NCI-H2171 treated with DMSO at 0.1 percent for 48 hours (cell line): ENCODE measurements around the gene FAM120A.

Source experiments
- DNase-seq: peaks from one replicate; lab custom pipeline; 2025; lab: John Stamatoyannopoulos, UW

The FAM120A gene

DNA sequence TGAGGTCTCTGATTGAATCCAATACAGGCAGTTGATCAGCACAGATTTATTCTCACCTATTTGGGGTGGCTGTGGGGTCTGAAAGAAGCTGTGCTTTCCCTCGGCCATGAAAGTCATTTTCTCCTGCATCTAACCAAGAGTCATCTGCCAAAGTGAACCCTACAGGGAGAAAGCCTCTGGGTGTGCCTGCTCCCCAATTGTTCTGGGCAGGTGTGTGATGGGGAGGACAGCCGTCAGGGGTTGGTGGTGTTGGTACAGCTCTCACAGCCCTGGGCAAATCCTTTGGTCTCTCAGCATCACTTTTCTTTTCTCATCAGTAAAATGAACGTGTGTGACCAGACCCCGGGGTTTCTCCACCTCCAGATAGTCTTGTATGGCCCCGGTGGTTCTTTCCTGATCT lies 127.4 kb downstream of the FAM120A start:
- no peak for DNase-seq

DNA sequence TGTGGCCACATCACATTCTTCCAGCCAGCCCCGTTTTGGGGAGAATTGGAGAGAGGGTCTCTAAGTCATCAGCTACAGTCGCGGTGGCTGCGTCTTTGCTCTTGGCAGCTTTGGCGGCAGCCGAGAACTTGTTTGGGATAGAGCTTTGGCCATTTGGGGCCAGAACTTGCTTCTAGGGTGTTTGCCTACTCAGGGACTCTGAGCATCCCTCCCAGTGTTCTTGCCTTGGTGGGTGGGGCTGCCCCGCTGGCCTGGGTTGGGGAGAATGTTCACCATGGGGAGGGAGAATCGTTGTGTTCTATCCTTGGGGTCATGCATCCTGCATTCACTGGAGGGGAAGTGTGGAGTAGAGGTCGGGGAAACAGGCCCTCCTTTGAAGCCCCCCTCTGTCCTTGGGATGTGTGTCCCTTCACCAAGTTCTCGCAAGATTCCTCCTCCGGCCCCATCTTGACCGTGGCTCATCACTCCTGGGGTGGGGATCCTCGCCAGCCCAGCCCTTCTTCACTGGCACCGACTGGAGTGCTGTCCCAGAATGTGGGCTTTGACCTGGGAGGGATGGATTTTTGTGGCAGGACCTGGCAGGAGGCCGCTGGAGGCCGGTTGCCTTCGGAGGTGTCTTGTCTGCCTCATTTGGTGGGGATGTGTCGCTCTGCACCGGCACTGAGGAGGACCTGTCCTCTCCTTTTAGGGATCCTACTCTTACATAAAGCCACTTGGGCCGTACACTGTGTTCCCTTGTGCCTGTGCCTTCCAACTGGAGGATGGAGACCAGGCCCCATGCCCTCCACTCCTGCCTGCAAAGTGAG lies 128.4 kb downstream of the FAM120A start:
- no peak for DNase-seq

DNA sequence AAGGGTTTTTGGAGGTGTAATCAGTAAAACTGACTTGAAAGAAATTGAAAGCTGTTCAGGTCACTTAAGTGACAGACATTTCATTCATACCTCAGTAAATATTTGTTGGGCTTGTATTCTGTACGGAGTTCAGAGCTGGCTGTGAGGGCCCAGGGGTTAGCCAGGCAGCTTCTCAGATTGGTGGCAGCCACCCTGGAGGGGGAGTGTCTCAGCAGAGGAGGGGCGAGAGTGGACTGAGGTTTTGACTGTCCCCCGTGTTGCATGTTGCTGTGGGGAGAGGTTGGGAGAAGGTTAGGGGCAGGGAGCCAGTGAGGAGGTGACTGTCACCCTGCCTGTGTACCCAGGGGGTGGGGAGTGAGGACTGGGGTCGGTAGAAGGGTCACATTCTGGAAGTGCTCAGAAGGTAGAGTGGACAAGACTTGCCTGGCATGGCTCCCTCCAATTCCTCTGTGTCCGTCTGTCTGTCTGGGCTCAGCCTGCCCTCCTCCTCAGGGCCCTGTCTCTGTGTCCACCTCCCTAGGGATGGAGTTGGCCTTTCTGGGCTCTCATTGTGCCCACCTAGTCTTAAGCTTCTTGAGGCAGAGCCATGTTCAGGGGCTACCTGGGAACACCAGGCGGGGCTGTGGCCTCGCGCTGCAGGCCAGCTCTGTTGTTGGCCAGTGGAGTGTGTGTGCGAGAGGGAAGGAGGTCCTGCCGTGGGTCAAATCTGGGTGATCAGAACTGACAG lies 129.3 kb downstream of the FAM120A start:
- DNase-seq = no peak

DNA sequence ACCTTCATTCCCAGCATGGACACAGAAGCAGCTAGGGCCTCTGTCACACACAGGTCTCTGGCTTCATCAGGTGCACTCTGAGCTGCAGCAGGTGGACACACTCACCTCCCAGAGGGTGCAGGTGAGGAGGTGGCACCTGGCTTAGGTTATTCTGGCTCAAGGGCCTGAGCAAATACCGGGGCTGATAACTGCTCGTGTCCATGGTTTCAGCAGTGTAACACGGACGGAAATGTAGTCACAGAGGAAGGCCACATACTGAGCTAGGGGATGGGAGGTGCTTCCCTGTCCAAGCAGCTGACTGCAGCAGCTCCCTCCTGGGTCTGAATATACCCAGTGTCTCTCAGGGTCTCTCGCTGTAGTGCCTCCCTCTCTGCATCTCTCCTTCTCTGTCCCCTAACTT lies 130.6 kb downstream of the FAM120A start:
- DNase-seq = no peak

DNA sequence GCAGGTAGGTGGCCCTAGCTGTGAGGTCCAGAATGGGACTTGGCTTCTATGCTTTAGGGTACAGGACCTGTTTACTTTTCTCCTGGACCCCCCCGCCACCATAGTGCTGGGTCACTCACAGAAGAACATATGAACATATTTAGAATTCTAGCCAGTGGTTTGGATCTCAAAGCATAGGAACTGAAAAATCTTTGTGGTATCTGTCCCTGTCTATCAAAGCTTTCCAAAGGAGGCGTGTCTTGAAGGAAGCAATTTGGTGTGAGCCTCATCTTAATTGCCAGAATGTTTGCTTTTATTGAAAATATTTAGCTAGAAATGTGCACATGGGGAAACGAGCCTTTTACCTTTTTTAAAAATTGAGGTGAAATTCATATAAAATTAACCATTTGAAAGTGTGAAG lies 131.1 kb downstream of the FAM120A start:
- no peak for DNase-seq

DNA sequence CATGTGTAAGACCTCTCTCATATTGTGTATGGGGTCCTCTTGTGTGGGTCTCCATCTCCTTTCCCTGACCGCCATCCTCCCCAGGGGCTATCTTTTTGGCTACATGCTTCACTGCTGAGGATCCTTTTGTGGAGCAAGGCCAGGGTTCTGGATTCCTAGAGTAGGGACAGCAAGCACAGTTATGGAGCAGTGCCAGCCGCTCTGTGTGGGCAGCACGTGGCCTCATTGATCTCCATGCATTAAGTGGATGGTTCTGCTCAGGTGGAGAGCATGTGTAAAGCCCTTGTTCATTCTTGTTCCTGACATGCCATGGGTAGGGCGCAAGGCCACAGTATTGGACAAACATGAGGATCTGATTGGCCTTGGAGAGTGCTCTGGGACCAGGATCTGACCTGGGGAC lies 133.8 kb downstream of the FAM120A start:
- DNase-seq = no peak

DNA sequence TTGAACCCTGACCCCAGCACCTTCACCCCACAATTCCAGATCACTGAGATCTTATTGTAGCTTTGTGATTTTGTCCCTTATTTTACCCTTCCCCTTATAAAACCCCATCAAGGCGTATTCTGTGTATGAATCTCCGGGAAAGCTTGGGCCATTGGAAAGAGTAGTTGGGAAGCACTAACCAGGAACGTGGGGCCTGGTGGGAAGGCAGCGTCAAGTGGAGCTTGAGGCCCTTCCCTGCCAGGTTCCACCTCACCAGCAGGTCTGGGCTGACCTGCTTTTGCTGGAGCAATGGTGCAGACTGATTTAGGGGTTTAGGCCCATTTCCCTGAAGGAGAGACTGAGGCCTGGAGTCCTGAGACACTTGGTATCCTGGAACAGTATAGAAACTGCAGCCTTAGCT lies 134.2 kb downstream of the FAM120A start:
- DNase-seq = no peak

DNA sequence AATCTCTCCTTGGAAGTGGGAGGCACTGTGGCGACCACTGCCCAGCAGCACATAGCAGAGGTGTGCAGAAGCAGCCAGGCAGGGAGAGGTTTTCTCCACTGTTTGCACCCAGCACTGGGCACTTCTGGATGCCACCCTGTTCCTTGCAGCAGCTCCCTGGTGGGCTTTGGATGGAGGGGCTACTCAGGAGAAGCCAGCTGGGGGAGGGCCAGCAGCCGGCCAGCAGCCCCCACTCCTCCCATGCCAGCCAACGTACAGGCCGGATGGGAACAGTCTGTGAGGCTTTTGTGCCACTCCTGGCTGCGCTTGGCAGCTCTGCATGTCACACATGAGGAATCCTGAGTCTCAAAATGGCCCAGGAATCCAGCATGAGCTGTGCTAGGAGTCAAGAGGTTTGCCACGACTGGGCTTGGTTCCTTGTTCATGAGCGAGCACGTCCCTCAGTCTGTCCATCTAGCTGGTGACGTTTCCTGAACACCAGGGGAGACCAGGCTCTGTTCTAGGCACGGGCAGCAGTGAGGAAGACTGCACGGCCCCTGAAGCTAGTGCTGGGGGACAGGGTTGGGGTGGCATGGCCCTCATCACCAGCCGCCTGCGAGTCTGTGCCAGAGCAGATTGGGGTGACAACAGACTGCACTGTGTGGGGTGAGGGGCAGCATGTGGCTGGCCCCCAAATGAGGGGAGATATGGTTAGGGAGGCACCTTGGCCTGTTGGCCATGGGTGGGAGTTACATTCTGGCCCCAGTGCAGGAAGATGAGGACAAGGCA lies 135.0 kb downstream of the FAM120A start:
- DNase-seq = no peak

DNA sequence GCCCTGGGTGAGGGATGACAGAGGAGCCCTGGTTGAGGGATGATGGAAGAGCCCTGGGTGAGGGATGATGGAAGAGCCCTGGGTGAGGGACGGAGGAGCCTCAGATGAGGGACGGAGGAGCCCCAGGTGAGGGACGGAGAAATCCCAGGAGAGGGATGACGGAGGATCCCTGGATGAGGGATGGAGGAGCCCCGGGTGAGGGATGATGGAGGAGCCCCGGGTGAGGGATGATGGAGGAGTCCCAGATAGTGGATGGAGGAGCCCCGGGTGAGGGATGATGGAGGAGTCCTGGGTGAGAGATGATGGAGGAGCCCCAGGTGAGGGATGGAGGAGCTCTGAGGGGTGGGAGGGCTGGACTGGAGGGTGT lies 135.8 kb downstream of the FAM120A start:
- DNase-seq = no peak

DNA sequence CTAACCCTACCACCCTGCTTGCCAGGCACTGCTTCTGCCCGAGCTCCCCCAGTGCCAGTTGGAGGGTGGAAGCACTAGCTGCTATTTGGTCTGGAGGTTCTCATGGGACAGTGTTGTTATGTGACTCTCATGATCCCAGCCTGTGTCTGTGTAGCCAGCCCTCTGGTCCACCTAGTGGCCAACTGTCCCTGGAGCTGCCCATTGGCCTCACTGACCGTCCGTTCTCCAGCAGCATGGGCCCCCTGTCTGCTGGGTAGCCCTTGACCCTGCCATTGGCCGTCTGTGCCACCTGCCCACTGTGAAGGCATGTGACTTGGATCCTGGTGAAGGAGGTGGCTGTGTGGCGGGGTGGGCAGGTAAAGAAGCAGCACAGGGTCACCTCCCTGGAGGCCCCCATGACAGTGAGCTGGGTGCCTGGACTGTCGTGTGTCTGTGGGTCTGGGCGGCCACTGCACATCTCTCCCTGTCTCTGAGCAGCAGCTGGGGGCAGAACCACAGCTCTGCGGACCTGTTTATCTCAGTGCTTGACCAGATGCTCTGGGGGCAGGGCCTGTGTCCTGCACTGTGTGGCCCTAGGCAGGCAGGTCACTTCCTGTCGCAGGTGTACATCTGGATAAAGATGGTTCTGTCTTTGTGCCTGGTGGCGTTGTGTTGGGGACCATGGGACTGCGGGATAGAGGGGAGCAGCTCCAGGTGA lies 136.3 kb downstream of the FAM120A start:
- no peak for DNase-seq

DNA sequence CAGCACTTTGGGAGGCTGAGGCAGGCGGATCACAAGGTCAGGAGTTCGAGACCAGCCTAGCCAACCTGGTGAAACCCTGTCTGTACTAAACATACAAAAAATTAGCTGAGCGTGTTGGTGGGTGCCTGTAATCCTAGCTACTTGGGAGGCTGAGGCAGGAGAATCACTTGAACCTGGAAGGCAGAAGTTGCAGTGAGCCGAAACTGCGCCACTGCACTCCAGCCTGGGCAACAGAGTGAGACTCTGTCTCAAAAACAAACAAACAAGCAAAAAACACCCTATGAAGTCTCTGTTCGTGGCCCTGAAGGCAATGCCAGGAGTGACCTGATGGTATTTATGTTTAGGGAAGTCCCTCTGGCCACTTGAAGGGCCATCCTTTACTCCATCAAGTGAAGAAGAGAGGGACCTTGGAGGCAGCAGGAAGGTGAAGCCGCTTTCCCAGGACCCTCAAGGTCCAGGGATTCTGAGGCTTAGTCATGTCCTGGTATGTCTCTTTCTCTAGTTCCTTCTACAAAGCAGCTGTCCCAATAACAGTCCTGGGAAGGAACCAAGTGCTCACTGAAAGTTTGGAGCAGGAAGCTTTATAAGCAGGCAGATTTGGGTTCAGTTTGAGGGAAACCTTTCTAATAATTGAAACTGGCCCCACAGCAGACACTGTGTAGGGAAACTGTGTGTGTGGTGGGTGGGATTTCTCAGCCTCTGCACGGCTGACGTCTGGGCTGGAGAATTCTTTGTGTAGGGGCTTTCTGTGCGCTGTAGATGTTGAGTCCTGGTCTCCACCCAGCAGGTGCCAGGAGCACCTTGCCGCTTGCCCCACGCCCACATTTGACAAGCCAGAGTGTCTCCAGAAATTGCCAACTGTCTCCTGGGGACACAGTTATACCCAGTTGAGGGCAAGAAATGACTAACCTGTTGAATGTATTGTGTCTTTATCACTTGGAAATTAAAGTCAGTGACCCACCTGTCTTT lies 137.4 kb downstream of the FAM120A start:
- no peak for DNase-seq

DNA sequence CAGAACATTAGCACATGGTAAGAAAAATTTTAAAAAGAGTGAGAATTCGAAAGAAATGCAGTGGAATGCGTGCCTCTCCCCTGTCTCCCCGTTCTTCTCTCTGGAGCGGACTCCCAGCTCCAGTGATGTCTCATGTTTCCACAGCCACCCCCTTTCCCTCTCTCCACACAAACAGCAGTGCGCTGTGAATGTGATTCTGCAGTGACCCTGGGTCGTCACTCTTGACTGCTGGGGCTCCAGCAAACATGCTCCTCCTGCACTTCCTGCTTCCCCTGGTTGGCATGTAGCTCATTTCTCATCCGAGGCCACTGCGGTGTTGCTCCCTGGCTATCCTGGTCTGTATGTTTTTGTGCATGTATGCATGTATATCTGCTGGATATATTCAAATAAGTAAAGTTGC lies 138.2 kb downstream of the FAM120A start:
- DNase-seq = no peak

DNA sequence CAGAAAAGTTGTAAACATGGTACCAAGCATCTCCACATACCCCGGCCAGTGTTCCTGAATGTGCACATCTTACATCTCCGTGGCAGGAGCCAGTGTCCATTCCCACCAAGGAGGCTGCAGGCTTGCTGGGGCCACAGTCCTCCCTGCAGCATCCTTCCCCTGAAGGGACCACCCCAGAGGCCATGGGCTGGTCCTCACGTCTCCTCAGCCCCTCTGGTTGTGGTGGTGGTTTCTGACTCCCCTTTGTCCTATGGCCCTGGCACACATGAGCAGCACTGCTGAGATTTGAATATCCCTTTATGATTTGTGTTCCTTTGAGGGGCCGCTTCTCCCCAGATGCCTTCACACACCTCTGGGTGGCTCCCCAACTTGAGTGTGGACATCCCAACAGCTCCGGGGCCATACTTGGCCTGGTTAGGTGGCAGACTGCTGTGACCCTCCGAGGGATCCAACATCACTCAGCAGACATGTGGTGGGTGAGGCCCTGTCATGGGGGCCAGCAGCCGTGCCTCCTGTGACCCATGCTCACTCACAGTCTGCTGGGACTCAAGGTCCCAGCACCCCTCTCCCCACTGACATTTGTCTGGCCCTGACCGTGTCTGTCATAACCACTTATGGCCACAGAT lies 139.2 kb downstream of the FAM120A start:
- no peak for DNase-seq

DNA sequence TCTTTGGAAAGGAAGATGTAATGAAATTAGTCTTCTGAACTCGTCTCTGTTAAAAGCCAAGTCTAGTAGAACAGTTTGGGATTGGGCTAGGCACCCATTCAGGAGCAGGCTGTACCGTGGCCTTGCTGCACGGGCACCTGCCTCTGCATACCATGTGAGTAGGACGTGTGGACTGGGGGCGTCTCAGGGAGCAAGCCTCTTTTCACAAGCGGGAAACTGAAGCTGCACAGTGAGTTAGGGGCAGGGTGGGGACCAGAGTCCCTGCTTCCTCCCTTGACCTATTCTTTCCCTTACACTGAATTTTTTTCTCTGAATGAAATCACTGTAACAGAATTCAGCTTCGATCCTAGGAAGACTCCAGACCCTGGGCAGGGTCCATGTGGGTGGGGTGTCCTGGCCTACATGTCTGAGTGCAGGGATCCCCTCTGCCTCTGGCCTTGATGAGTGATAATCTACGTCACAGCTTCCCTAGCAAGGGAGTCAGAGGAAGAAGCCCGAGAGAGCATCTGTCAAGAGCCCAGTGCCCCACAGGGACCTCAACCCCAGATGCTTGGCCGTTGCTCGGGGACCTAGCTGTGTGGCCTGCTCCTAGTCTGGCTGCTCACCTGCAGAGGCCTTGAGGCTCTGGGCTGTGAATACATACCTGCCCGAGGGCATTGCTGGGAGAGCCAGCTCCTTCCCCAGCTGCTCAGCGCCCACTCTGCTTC lies 140.0 kb downstream of the FAM120A start:
- no peak for DNase-seq

DNA sequence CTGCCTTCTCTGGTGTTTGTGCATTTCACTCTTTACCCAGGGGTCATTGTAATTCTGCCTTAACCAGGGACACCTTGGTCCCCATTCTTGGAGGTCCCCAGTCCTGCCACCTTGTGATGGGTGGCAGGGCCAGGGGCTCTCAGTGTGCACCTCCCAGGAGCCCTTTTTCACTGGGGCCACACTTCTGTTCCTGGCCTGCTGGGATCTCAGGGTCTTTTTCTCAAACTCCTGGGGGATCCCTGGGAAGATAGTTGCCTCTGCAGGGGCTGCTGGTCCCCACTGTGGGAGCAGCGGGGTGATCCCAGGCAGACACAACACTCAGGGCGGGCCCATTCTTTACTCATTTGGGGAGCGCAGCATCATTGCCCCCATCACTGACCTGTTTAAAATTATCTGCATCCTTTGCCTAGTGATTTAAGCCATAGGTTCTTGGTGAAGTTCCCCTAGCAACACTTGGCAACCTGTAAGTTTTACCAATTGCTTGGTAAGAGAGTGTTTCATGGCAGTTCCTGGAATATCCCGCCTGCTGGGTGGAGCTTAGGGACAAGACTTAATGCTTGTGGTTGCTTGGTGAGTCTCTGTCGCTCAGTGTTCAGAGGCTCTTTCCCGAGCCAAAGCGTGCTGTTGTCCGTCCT lies 140.6 kb downstream of the FAM120A start:
- DNase-seq = no peak

DNA sequence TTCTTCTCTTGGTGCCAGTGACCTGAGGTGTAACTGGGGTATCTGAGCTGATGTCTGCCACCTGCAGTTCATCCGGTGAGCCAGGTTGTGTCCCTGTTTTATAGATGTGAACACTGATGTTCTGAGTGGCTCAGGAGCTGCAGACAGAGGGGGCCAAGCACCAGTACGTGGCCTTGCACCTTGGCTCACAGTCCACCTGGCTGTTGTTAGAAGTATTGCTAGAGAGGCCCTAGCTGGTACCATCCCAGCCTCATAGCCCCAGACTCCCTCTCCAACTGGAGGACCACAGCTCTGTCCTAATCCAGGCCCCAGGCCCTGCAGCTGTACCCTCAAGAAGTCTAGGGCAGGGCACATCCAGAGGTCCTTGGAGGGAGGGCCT lies 141.1 kb downstream of the FAM120A start:
- DNase-seq = peak; percentile 29

DNA sequence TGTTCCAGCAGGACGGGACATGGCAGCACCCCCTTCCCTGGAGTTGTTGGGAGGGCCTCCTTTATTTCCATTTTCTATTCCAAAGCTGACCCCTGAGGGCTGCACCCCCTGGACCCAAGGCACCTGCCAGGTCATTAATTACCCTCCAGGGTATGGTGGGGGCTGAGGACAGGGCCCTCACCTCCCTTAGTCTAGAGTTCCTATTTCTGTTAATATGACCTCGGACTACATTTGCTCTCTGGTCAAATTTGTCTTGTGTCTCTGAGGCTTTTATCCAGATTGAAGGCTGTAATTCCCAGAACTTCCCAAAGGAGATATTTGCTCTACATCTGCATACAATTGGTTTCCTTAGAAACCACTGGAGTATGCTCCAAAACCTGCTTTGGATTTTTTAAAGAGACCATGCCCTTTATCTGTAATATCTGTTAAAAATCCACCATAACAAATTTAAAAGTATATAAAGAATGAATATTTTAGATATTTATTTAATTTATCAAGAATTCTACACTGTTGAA lies 141.7 kb downstream of the FAM120A start:
- no peak for DNase-seq

DNA sequence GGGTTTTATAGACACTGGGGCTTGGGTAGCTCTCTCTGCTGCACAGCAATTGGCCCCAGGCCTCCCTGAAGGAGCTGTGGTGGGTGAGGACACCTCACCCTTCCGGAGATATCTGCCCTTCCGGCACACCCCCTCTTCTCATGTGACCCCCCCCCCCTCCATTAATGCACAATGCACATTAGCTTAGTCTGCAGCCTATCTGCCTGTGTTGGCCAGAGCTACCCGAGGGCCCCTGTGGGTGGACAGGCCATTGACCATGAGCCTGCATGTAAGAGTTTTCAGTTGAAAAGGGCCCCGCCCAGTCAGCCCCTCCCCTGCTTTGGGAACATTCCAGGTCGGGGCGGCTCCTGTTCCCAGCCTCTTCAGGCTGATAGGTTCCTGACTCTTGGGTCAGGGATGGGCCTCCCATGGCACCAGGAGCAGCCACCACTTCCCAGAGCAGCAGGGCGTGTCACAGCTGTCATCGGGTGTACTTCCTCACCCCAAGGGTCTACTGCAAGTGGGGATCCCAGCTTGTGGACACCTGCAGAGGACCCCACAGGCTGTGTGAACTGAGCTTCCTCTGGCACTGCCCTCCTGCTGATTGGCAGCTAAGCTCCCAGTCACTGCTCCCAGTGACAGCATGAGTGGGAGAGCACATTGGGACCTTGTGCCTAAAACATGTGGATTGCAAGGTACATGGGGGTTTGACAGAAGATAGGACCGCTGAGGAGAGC lies 142.7 kb downstream of the FAM120A start:
- DNase-seq = no peak

DNA sequence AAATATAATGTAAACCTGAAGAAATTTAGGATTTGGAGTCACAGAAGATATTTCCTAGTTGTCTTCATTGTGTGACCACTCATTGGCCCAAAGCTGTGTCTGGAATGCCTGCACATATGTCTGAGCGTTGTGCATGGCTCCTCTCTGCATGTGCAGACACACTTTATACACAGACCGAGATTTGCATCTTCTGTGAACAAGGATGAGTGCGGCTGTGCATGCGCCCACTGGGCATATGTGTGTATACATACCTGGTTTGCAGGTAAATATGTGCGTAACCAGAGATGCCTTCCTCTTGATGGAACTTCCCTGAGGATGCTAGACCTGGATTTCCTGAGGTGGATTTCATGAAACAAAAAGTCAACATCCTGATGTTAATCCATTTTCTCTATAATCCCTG lies 144.0 kb downstream of the FAM120A start:
- DNase-seq = no peak
